ENCODE measurements around the gene FRMD6.
"Not testable (repeated sequence)": the region's sequence is repeated elsewhere in the genome, so short reads cannot be mapped to it uniquely, and the experiment has no call there.

The FRMD6 gene

GRCh38 chr14:51628238-51628637 is 23.5 kb upstream of the FRMD6 start:
- DNase-seq (ENCODE audit: low read depth in 4 of 4, low spot score in 1 of 4) = no peak

GRCh38 chr14:51630987-51631386 is 20.7 kb upstream of the FRMD6 start:
- DNase-seq (ENCODE audit: low read depth in 4 of 4, low spot score in 1 of 4) = no peak

DNA sequence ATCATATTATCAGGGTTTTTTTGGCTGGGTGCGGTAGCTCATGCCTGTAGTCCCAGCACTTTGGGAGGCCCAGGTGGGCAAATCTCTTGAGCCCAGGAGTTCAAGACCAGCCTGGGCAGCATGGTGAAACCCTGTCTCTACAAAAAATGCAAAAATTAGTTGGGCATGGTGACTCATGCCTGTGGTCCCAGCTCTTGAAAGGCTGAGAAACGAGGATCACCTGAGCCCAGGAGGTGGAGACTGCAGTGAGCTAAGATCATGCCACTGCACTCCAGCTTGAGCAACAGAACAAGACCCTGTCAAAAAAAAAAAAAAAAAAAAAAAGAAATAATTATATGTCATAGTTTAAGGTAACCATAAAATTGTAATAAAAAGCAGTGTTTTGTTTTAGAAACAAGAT is 18.4 kb upstream of the FRMD6 start:
- DNase-seq (ENCODE audit: low read depth in 4 of 4, low spot score in 1 of 4) = not testable (repeated sequence)

- DNase-seq (ENCODE audit: low read depth in 4 of 4, low spot score in 1 of 4) = no peak
Measured at GRCh38 chr14:51636109-51636508, 15.6 kb upstream of the FRMD6 start.

- DNase-seq (ENCODE audit: low read depth in 4 of 4, low spot score in 1 of 4) = no peak
Measured at GRCh38 chr14:51638071-51638944, 13.4 kb upstream of the FRMD6 start.

GRCh38 chr14:51639668-51640316 is 11.9 kb upstream of the FRMD6 start:
- DNase-seq (ENCODE audit: low read depth in 4 of 4, low spot score in 1 of 4) = no peak

DNA sequence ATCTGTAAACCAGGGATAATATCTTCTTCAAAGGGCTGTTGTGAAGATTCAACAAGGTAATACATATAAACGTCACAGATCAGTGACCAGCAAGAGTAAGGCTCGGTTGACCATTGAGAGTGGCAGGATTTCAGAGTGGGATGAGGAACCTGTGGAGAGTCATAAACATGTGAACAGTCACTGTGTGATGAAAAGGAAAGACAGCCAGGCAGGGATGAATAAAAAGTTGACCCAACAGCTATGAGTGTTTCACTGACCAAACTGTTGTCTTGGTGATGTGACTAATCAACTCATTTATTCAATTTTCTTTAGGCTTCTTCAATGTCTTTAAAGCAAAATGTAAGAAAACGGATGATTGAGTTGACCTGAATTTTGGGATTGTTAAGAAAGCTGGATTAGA is 8.6 kb upstream of the FRMD6 start:
- no peak for DNase-seq (ENCODE audit: low read depth in 4 of 4, low spot score in 1 of 4)

- DNase-seq (ENCODE audit: low read depth in 4 of 4, low spot score in 1 of 4) = no peak
Measured at GRCh38 chr14:51644217-51644933, 7.3 kb upstream of the FRMD6 start.

DNA sequence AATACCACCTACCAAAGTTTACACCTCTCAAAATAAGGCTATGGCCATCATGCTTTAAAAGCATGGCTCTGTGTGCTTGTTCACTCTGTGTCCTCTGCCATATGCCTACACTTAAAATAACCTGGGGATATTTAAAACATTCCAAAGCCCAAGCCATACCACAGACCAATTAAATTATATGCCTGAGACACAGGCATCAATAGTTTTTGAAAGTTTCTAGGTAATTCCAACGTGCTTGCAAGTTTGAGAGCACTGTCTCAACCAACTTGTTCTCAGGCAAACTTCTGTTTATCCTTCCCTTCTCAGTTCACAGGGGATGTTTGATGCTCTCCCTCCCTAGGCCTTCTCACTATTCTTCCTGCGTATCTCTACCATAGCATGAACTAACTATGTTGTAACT is 3.4 kb upstream of the FRMD6 start:
- no peak for DNase-seq (ENCODE audit: low read depth in 4 of 4, low spot score in 1 of 4)

DNA sequence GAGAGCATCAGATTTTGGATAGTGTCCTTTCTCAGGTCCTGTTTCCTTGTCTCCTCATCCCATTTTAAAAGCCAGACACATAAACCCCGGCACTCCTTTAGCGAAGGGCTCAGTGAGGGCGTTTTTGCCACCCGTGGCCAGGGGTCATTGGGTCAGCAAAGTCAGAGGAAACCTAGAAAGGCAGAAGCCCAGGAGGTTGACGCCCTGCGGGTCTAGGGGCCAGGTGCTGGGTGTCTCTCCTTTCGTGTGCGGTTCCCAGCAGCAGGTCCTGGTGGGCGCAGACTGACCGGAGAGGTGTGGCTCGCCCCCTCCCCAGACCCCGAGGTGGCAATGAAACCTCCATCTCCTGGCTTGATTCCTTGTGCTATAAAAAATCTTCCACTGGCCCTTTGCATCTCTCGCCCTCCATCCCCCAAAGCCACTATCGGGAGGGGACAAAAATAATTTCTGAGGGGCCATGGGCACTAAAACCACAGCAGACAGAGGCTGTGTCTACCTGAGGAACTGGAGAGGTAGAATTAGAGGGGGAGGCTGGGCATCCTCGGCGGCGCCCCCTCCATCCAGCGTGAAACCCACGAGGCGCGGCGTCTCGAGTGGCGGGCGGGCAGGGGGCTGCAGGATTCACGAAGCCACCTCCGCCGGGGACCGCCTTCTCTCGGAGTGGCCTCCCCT is 858 bp upstream of the FRMD6 start:
- DNase-seq (ENCODE audit: low read depth in 4 of 4, low spot score in 1 of 4) = no peak

DNA sequence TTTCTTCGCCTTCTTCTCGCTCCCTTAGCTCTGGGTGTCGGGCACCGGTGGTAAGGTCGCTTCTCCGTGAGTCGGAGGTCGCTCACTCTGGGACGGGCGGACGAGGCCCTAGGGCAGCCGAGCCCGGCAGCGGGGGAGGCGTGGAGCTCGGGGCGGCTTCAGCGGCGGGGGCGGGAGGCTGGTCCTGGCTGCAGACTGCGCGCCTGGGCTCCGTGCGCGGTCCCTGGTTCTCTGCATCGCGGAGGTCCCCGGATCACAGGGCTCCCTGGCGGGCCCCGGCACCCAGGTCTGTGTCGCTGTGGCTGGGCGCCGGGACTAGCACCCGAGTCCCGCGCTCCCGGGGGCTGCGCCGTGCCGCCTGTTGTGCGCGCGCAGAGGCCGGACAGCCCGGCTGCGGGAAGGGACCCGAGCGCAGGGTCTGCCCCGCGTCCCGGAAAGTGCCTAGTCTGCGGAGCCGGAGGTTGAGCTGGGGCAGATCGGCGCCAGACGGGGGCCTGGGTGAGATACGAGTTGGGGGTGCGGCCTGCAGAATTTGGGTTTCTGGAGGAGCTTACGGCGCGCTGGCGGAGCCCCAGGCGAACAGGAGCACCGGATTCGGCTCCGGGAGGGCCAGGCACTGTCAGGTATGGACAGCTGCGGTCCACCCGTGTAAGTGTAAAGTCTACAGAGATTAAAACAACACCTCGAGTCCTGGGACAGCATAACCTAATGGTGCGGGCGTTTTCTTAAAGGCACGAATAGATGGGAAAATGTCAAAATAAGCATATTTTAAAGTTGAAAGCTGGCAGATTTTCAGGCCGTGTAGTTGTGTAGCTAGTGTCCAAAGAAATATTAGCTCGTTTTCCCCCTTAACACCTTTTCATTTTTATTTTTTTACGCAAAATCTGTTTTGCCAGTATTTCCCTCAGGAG is 713 bp downstream of the FRMD6 start:
- DNase-seq (ENCODE audit: low read depth in 4 of 4, low spot score in 1 of 4) = peak; percentile 10 to 27 (median 16)

DNA sequence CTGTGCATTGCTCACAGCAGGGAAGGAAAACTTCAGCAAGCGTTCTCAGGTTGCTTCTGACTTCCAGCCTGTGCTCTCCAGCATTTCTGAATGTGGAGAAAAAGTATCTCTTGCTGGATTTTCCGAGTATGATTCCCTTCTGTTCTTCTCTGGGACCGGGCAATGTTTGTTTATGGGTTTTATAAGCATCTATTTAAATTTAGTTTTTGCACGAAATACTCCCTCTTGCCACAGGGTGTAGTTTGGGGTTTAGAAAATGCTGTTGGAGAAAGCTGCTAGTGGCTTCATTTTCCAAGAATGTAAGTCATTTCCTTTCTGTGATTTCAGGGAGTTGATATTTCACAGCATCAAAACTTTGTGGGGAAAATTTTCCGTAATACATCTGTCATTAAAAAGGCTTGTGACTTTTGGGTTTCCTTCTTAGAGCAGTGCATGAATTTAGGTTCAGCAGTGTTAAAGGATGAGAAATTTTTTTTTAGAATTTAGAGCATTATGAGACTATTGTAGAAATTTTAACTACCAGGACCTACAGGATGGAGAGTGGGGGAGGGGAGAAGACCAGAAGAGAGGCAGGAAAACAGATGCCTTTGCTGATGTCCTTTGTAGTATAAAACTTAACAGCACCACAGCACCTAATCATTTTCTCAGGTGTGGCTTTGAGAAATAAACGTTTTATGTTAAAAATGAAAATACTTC is 1.5 kb downstream of the FRMD6 start:
- DNase-seq (ENCODE audit: low read depth in 4 of 4, low spot score in 1 of 4) = no peak

DNA sequence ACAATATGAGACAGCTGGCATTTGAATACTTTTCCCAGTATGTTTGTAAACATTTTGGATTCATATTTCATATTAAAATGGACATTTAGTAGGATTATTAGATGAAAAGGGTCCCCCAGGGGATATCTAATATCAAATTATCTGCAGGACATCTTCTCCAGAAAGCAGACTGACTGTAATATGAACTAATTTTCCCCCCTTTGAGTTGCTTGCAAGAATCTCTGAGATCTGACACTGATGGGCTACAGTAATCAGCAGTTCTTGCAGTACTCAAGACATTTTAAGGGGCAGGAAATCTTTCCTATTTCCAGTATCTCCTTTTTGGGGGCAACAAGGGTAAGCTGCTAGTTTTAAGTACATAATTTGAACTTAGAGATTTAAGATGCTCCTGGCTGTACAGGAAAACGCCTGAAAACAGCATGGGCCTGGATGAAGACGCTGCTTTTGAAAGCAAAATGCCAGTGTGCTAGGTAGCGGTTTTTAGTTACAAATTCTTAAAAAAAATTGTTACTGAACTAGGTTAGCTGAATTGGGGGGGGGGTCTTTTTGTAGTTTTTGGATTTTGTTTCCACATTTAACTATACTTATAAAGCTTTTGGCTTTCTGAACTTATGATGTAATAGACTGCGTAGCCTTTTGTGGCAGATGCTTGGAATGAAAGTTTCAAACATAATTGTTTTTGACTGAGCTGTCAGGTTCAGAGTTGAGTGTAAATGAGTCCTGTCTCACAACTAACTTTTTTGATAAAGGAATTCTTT is 2.2 kb downstream of the FRMD6 start:
- no peak for DNase-seq (ENCODE audit: low read depth in 4 of 4, low spot score in 1 of 4)

- DNase-seq (ENCODE audit: low read depth in 4 of 4, low spot score in 1 of 4) = no peak
Measured at GRCh38 chr14:51654533-51654845, 2.8 kb downstream of the FRMD6 start.

GRCh38 chr14:51657762-51658161 is 6.1 kb downstream of the FRMD6 start:
- DNase-seq (ENCODE audit: low read depth in 4 of 4, low spot score in 1 of 4) = no peak

GRCh38 chr14:51658441-51659173 is 6.9 kb downstream of the FRMD6 start:
- no peak for DNase-seq (ENCODE audit: low read depth in 4 of 4, low spot score in 1 of 4)

- no peak for DNase-seq (ENCODE audit: low read depth in 4 of 4, low spot score in 1 of 4)
Measured at GRCh38 chr14:51660741-51661140, 9.0 kb downstream of the FRMD6 start.

- no peak for DNase-seq (ENCODE audit: low read depth in 4 of 4, low spot score in 1 of 4)
Measured at GRCh38 chr14:51661504-51661903, 9.8 kb downstream of the FRMD6 start.
